Upper lobe of right lung (tissue), 1 donor: ENCODE results near the gene CCDC7. TPM values are rescaled to one million over a fixed set of nuclear protein-coding genes. Genes with fewer than 3 reads are reported as not detected.
A peak's percentile ranks its signal among the peaks of the same experiment; 100 is the strongest.

Source experiments
- ATAC-seq: fragments of 200-7000 bp; cut with Tn5 transposase; one replicate; pipeline ENCODE4 v1.9.1; 2020; ENCODE audit warnings: mild to moderate bottlenecking, moderate library complexity
- DNase-seq: peaks from one replicate; pipeline ENCODE4 v3.0.0-alpha.2; 2020
- H3K27ac ChIP-seq: fragments of 200-600 bp; one replicate; pipeline ENCODE4 v1.8.0; 2022
- H3K27me3 ChIP-seq: fragments of 200-600 bp; one replicate; pipeline ENCODE4 v1.8.0; 2022; ENCODE audit warnings: mild to moderate bottlenecking
- H3K36me3 ChIP-seq: fragments of 200-600 bp; one replicate; pipeline ENCODE4 v1.8.0; 2022
- H3K4me1 ChIP-seq: fragments of 200-600 bp; one replicate; pipeline ENCODE4 v1.8.0; 2022
- H3K4me3 ChIP-seq: fragments of 200-600 bp; one replicate; pipeline ENCODE4 v1.8.0; 2022; ENCODE audit warnings: mild to moderate bottlenecking
- H3K9me3 ChIP-seq: fragments of 200-600 bp; one replicate; pipeline ENCODE4 v1.8.0; 2022
- CTCF ChIP-seq: fragments of 200-600 bp; IDR thresholded peaks from one replicate; pipeline ENCODE4 v1.8.0; 2022; ENCODE audit warnings: antibody characterized with exemption
- intact Hi-C: fragments of 100-400 bp; cut with DNase I; formaldehyde crosslinking; loops from one replicate; pipeline ENCODE4 v1.11.0; 2022
- total RNA-seq: library from RNA; stranded (reverse); fragmentation: NEBNext Ultra II Directional; extraction: Animal tissue kit (Norgen Biotek cat#: 25700); gene quantifications from one replicate; pipeline ENCODE4 v1.2.1, GENCODE V29; 2021
- donor health status: DM: no; HTN: yes; CAD: no; lungs with severe emphysema.

Gene CCDC7
- total RNA-seq, 1 donor from 2014 or later, result 23.6 TPM

GRCh38 chr10:32408690-32409089, 37.2 kb upstream of the CCDC7 start:
- Histone ChIP-seq H3K4me3 (no peak overlapping the region), H3K4me1 (no peaks in the 10 kb centered on the region), H3K27me3 (no peaks in the 10 kb centered on the region), H3K9me3 (no peaks in the 10 kb centered on the region), H3K36me3 (no peaks in the 10 kb centered on the region), H3K27ac (no peak overlapping the region)
- no peak for DNase-seq
- no peak for ATAC-seq
- intact Hi-C loops, result no loop called here
- TF ChIP-seq CTCF, result no peak

GRCh38 chr10:32409741-32410140, 36.2 kb upstream of the CCDC7 start:
- no peak for ATAC-seq
- DNase-seq, result no peak
- Histone ChIP-seq H3K4me3 (no peak overlapping the region), H3K36me3 (no peaks in the 10 kb centered on the region), H3K9me3 (no peaks in the 10 kb centered on the region), H3K27me3 (no peaks in the 10 kb centered on the region), H3K4me1 (no peaks in the 10 kb centered on the region), H3K27ac (no peak overlapping the region)
- intact Hi-C loops, result no loop called here
- TF ChIP-seq CTCF, result no peak

- no peak for ATAC-seq
- intact Hi-C loops, result no loop called here
Measured at GRCh38 chr10:32410569-32410968, 35.4 kb upstream of the CCDC7 start.

GRCh38 chr10:32411797-32412498, 34.0 kb upstream of the CCDC7 start:
- no peak for ATAC-seq
- no peak for DNase-seq
- Histone ChIP-seq H3K9me3 (no peaks in the 10 kb centered on the region), H3K4me1 (no peaks in the 10 kb centered on the region), H3K4me3 (no peak overlapping the region), H3K27ac (no peak overlapping the region), H3K27me3 (no peaks in the 10 kb centered on the region), H3K36me3 (no peaks in the 10 kb centered on the region)
- intact Hi-C loops, result no loop called here
- TF ChIP-seq CTCF, result no peak

More at GRCh38 chr10:32410569-32410968, 35.4 kb upstream of the CCDC7 start:
- no peaks in the 10 kb centered on the region for H3K4me1 ChIP-seq
- H3K36me3 ChIP-seq, result no peaks in the 10 kb centered on the region
- no peaks in the 10 kb centered on the region for H3K27me3 ChIP-seq
- no peak for DNase-seq
- H3K27ac ChIP-seq, result no peak overlapping the region
- no peak overlapping the region for H3K4me3 ChIP-seq
- H3K9me3 ChIP-seq, result no peaks in the 10 kb centered on the region
- TF ChIP-seq CTCF, result no peak

GRCh38 chr10:32412499-32412853, 33.5 kb upstream of the CCDC7 start:
- no peak overlapping the region for H3K27ac ChIP-seq

More at GRCh38 chr10:32412499-32412853, 33.5 kb upstream of the CCDC7 start:
- Histone ChIP-seq H3K4me1 (no peaks in the 10 kb centered on the region), H3K9me3 (no peaks in the 10 kb centered on the region), H3K27me3 (no peaks in the 10 kb centered on the region), H3K36me3 (no peaks in the 10 kb centered on the region), H3K4me3 (no peak overlapping the region)
- ATAC-seq, result peak; percentile 85
- no peak for TF ChIP-seq CTCF
- intact Hi-C loops, result no loop called here
- DNase-seq, result no peak
